Measurements from ENCODE around the gene IL17B.

Gene IL17B

DNA sequence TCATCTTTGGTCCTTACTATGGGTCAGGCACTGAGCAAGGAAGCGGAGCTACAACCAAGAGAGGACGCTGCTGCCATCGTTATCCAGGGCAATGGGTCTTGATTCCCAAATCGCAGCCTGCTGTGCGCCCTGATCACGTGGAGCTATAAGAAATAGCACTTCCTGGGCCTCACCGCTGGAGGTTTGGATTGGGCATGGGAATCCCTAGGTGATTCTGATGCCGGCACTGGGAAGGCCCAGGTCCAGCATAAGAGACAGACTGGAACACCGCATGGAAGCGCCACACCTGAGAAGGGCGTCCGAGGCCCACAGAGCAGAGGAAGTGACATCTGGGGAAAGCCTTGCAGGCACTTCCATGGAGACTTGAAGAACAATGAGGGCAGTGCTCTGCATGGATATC lies 3.0 kb downstream of the IL17B start:
- no peak for ATAC-seq

- ATAC-seq, result no peak
These were observed 3.7 kb downstream of the IL17B start for GRCh38 chr5:149375434-149375833.

GRCh38 chr5:149374801-149375200 lies 4.3 kb downstream of the IL17B start:
- ATAC-seq, result no peak

DNA sequence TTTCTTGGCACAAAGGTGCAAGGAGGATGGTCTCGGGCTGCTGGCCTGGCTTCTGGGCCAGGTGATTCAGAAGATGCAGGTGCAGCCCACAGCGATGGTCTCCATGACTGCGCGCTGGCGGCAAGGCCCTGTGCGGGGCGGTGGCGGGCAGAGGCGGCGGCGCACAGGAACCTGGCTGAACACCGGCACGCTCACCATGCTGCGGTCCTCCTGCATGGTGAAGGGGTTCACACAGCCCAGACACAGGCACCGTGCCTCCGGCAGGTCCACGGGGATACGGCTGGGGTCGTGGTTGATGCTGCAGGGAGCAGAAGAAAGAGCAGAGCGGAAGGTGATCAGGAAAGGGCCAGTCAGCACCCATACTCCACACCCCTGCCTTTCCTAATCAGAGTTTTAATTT lies 4.8 kb downstream of the IL17B start:
- ATAC-seq, result no peak

- no peak for ATAC-seq
These were observed 6.2 kb downstream of the IL17B start for GRCh38 chr5:149372932-149373331.

DNA sequence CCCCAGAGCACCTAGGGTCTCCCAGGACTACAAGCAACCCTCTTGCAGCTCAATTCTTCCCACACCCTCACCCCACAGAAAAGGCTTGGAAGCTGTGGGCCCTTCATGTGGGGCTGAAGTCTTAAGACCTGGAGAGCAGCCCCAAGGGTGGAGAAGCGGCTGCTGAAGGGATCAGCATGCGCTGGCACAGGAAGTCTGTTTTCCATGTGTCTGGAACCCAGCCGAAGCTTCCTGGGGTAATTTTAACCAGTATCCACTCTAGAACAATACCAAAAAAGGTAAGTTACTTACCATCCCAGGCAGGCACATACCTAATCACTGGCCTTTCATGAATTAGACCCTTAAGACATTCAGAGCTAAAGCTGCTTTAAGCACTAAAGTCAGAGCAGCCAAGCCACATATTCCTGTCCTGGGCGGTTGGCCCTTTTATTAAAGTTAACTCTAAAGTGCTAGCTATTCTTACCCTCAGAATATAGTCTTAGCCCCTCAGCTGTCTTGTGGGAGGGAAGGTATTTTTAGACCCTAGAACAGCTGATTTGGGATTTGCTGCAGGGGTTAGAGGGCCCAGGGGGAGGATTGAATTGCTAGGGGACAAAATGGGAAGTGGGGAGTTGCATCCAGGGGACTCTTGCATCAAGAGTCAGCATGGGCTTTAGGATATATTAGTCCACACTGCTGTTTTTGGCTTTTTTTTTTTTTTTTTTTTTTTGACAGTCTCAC lies 6.9 kb downstream of the IL17B start:
- ATAC-seq, result no peak

DNA sequence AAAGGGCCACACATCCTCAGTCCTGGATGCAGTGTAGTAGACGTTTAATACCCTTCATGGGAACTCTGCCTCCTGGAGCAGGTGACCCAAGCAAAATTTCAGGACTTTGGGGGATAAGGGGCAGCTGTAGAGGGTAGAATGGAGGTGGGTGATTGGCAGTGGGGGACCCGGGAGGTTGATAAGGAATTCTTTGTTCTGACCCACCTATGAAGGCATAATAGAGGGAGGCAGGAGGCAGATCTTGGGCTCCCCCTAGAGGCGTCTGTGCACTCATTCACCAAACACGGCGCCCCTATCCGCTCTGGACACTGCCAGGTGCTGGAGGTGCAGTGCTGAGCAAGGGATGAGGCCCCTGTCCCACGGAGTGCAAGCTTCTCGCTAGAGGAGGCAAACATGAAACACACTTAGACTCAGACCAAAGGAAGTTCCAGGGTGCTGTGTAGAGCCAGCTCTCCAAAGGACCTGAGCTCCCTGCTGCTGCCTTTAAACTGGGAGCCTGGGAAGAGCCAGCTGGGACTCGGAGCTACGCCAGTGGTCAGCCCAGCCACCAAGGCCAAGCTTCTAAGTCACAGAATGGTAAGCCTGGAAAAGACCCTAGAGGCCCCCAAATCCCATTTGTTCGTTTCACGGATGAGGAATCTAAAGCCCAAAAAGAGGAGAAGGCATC lies 7.7 kb downstream of the IL17B start:
- ATAC-seq, result peak; percentile 83 to 93

DNA sequence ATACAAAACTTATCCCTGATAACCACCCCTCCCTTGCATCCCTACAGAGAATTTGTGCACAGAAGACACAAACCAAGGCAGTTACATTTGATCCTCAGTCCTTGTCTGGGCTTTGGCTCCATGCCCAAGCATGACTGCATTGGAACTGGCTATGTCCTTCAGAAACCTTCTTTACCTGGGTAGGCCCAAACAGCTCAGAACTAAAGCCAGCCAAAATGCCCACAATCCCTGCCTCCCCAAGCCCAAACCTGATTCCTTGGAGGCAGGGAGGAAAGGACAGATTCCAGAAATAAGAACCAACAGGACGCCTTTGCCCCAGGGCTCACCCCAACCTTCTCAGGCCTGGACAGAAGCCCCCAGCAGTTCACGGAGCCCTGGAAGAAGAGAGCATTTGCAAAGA lies 8.2 kb downstream of the IL17B start:
- no peak for ATAC-seq

DNA sequence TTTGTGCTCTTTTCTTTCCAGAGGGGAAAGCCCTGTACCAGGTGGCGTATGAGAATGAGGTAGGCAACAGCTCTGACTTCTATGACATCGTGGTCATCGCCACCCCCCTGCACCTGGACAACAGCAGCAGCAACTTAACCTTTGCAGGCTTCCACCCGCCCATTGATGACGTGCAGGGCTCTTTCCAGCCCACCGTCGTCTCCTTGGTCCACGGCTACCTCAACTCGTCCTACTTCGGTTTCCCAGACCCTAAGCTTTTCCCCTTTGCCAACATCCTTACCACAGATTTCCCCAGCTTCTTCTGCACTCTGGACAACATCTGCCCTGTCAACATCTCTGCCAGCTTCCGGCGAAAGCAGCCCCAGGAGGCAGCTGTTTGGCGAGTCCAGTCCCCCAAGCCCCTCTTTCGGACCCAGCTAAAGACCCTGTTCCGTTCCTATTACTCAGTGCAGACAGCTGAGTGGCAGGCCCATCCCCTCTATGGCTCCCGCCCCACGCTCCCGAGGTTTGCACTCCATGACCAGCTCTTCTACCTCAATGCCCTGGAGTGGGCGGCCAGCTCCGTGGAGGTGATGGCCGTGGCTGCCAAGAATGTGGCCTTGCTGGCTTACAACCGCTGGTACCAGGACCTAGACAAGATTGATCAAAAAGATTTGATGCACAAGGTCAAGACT lies 11.0 kb downstream of the IL17B start:
- ATAC-seq, result no peak

DNA sequence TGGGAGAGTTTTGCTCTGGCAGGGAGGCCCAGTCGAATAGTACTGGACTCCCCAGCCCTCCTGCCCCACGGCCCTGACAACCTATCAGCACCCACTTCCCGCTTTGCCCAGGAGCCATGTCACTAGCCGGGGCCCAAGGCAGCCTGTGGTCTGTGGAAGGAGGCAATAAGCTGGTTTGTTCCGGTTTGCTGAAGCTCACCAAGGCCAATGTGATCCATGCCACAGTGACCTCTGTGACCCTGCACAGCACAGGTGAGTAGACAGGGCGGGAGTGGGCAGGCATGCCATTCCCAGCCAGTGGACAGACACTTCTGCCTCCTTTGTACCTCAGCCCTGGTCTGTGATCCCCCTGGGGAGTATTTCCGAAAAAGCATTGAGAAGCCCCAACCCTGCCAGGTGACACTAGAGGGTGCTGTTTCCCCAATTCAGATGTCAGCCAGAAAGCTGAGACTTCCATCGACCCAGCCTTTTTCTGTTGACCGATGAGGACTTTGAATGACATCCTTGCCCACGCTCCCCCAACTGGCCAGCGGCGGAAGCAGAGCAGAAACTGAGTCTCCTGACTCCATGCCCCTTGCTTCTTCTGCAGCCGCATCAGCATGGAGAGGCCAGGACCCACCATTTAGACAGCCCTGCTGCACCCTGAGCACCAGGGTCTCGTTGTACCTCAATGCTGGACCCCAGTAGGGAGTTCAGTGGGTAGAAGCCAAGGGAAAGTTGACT lies 11.7 kb downstream of the IL17B start:
- peak; percentile 39 to 68 for ATAC-seq

DNA sequence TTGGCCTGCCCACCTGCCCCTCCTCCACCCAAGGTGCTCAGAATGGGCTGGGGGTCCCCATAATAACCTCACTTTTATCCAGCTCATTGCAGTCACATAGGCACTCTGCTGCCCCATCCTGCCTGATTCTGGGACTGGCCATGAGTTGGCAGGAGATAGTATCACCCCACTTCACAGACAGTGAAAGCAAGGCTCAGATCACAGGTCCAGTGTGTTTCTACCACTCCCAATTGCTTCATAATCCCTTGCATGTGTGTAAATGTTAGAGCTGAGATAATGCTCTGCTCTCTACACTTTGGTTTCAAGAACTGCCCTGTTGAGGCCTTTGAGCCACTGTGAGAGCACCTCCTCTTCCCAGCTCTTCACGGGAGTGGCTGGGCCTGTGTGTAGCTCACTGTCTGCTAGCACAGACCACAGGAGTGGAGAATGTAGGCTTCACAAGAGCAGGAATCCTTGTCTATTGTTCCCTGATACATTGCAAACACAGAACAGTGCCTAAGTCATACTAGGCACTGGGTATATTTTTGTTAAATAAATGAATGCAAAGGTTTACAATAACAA lies 12.8 kb downstream of the IL17B start:
- no peak for ATAC-seq

- ATAC-seq, result peak in 1 of 2 donors; percentile 50
These were observed 13.7 kb downstream of the IL17B start for GRCh38 chr5:149365418-149365817.

GRCh38 chr5:149364719-149365118 lies 14.4 kb downstream of the IL17B start:
- ATAC-seq, result no peak

- ATAC-seq, result no peak
These were observed 15.2 kb downstream of the IL17B start for GRCh38 chr5:149363936-149364335.

- ATAC-seq, result no peak
These were observed 15.7 kb downstream of the IL17B start for GRCh38 chr5:149363358-149363757.

DNA sequence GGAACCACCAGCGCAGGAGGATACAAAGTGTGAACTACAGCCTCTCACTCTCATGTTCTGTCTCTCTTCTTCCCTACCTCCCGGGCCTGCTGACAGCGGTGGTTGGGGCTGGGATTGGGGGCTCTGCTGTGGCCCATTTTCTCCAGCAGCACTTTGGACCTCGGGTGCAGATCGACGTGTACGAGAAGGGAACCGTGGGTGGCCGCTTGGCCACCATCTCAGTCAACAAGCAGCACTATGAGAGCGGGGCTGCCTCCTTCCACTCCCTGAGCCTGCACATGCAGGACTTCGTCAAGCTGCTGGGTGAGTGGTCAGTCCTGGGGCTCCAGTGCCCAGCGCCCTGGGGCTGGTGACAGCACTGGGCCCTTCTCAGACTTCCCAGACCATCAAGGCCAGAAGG lies 16.6 kb downstream of the IL17B start:
- no peak for ATAC-seq

DNA sequence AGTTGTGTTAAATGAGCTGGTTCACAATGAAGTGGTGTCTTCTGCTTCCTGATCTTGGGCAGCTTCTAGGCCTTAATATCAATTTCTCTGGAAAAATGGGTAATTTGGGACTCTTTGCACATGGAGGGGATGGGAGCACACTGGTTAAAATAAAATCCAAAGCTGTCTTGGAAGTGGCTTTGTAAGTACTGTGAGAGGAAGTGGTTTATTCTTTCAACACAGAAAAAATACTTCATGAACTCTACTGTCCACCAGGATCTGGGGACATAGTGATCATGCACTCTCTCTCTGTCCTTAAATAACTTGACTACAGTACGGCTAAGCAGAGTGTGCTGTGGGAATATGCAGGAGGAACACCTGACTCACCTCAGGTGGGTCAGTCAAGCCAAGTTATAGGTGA lies 18.8 kb downstream of the IL17B start:
- no peak for ATAC-seq

DNA sequence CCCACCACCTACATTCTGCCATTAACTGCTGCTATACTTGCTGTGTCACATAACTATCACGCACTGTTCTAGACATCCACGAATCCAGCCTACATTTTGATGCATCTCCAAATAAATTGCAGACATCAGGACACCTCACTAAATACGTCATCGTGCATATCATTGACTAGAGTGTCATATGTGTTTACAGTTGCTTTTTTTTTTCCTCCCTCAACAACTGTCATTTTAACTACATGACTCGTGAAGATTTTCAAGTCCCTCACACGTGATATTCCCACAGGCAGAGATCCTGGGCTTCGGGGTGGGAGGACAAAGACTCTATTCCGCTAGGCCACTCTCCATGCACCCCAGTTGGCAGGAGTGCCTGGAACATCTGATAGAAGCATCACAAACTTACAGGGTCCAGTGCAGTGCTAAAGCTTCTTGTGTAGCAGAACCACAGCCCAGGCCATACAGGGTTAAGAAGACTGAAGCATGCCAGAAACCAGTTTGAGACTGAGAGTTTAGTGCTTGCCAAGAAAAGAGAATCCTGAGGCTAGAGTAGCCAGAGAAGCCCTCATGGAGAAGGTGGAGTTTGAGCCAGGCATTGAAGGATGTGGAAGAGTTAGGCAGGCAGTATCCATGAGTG lies 20.1 kb downstream of the IL17B start:
- ATAC-seq, result no peak

DNA sequence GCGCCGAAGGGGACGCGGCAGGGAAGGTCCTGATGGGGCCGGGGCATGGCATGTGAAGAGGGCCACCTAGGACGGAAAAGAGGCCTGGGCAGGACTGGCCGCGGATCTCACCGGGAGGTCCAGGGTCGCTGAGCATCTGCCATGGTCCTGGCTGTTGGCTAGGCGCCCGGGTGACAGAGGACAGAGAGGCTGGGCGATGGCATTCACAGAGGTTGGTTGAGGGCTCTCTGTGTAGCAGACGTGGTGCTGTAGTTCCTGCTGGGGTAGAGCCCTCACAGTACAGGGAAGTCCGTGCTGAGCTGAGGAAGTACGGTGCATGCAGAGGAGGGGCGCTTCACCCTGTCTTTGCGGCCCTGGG lies 20.8 kb downstream of the IL17B start:
- peak in 1 of 2 donors; percentile 6 for ATAC-seq

DNA sequence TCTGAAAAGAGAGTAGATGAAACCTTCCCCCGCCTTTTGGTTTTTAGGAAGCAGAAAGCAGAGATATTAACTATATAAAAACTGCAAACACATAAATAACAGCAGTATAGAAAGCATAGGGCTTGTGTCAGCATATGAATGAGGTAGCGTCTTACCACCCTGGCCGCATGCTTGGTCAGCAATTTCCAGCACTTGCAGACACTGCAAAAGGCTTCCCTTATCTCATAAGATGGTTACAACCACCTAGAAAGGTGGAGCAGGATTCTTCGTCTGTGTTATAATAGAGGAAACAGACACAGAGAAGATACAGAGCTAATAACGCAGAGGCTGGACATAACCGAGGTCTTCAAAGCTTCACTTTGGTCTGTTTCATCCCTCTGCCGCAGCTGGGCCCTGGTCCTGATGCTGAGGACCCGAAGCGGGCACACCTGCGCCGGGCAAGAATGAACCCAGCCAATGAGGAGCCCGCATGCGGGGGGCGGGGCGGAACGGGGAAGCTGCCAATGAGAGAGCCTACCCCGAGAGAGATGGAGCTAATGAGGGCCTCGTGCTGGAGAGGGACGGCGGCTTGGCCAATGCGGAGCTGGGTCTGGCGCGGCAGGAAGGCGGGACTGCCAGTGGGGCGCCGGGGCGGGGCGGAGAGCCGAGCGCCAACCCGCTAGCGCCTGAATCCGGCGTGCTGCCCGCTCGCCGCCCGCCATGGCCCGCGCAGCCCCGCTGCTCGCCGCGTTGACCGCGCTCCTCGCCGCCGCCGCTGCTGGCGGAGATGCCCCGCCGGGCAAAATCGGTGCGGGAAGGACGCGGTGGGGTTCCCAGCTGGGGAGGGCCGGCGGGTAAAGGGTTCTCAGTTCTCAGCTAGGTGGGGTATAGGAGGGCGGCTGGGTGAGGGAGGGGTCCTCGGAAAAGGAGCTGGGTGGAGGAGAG lies 21.5 kb downstream of the IL17B start, which contains the start of gene PCYOX1L:
Gene PCYOX1L (plus strand): TSS at position 677 of the 924 bp plus-strand sequence. CDS start 23 bp downstream, at position 700.
- peak; percentile 98 to 99 for ATAC-seq

- peak in 1 of 2 donors; percentile 6 for ATAC-seq
These were observed 22.7 kb downstream of the IL17B start for GRCh38 chr5:149356391-149356790.

Measured in activated CD4-positive, CD25-positive, alpha-beta regulatory T cell treated with anti-CD3 and anti-CD28 coated beads, Interleukin-2, amount 50 U/mL, for 24 hours (primary cell).